Gastrocnemius medialis (tissue), 4 donors: Measurements from ENCODE around the gene DPP10.

Experiments used
- CTCF ChIP-seq, 5 experiments: fragments of 450-650 bp in 3 of 5; fragments of 200-600 bp in 2 of 5; sonication (generic) in 2 of 5; IDR thresholded peaks in 4 of 5; conservative IDR thresholded peaks in 1 of 5; 1 replicate in 4 of 5; 2 replicates in 1 of 5; pipeline ENCODE4 v1.5.1; 2016 to 2019; ENCODE audit warnings: antibody characterized with exemption in 5 of 5, mild to moderate bottlenecking in 3 of 5, moderate library complexity in 3 of 5
- POLR2A ChIP-seq, 2 donors: fragments of 450-650 bp; IDR thresholded peaks; one replicate each; pipeline ENCODE4 v1.6.1; 2017; ENCODE audit warnings: antibody characterized with exemption in 2 of 2, mild to moderate bottlenecking in 2 of 2, moderate library complexity in 2 of 2

GRCh38 chr2:114717049-114717448 is 274.6 kb downstream of the DPP10 start:
- TF ChIP-seq CTCF (IDR thresholded peaks at IDR 0.05 in 4 of 5, conservative IDR thresholded peaks at IDR 0.05 in 1 of 5) = no peak
- TF ChIP-seq POLR2A (IDR thresholded peaks at IDR 0.05) = no peak
